Lower leg skin (tissue), 3 donors: ENCODE data around the gene MEGF8.

Experiments used
- POLR2A ChIP-seq, 2 donors: fragments of 450-650 bp; IDR thresholded peaks; one replicate each; pipeline ENCODE4 v1.6.1; 2016 to 2017; ENCODE audit warnings: antibody characterized with exemption in 2 of 2, mild to moderate bottlenecking in 1 of 2, moderate library complexity in 1 of 2
- TF ChIP-seq, protein P1 (sequence below), 3 donors: fragments of 450-650 bp; IDR thresholded peaks; one replicate each; pipeline ENCODE4 v1.5.1; 2016; ENCODE audit warnings: antibody characterized with exemption in 3 of 3, mild to moderate bottlenecking in 3 of 3, moderate library complexity in 2 of 3

DNA sequence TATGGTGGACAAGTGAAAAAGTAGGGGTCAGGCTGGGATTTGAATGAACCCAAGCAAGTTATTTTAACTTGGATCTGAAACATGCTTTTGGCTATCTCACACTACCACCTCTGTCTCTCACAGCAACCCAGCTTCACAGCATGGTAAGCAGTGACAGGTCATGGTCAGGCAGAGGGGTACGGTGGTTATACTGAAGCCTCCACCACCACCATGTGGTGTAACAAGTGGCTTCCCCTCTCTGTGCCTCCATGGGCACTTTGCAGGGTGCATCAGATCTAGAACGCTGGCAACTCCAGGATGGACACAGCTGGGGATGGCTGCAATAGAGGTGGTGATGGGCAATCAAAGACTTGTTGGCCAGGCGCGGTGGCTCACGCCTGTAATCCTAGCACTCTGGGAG, 13.1 kb upstream of the MEGF8 start:
- TF ChIP-seq, protein P1, sequence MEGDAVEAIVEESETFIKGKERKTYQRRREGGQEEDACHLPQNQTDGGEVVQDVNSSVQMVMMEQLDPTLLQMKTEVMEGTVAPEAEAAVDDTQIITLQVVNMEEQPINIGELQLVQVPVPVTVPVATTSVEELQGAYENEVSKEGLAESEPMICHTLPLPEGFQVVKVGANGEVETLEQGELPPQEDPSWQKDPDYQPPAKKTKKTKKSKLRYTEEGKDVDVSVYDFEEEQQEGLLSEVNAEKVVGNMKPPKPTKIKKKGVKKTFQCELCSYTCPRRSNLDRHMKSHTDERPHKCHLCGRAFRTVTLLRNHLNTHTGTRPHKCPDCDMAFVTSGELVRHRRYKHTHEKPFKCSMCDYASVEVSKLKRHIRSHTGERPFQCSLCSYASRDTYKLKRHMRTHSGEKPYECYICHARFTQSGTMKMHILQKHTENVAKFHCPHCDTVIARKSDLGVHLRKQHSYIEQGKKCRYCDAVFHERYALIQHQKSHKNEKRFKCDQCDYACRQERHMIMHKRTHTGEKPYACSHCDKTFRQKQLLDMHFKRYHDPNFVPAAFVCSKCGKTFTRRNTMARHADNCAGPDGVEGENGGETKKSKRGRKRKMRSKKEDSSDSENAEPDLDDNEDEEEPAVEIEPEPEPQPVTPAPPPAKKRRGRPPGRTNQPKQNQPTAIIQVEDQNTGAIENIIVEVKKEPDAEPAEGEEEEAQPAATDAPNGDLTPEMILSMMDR (IDR thresholded peaks at IDR 0.05), result no peak
- no peak for TF ChIP-seq POLR2A (IDR thresholded peaks at IDR 0.05)
